CD14-positive monocyte (primary cell): ENCODE data around the gene DPM1. TPM values are rescaled to one million over a fixed set of nuclear protein-coding genes. Genes with fewer than 3 reads are reported as not detected.
A peak's percentile ranks its signal among the peaks of the same experiment; 100 is the strongest.

Experiments
- DNase-seq, 3 donors: peaks; one replicate each; pipeline ENCODE4 v3.0.0-alpha.2; 2011 to 2022
- H2AFZ ChIP-seq: 2 replicates; pipeline ENCODE4 v1.6.0; 2012; ENCODE audit warnings: mild to moderate bottlenecking, low read depth, low read length, inconsistent platforms; ENCODE audit not compliant: insufficient read depth, poor library complexity, severe bottlenecking
- H3K27ac ChIP-seq, 2 donors: 1 replicate in 1 of 2; 2 replicates in 1 of 2; pipeline ENCODE4 v1.5.1; 2012 to 2013; ENCODE audit warnings: low read length in 2 of 2, control low read depth in 1 of 2, inconsistent platforms in 1 of 2, low read depth in 1 of 2, mild to moderate bottlenecking in 1 of 2
- H3K27me3 ChIP-seq, 2 donors: one replicate each; pipeline versions ENCODE4 v1.6.0 to v1.6.1; 2011 to 2013; ENCODE audit warnings: low read length in 2 of 2; ENCODE audit not compliant: control insufficient read depth in 2 of 2, insufficient read depth in 2 of 2
- H3K36me3 ChIP-seq, 2 donors: replicated peaks in 1 of 2; 1 replicate in 1 of 2; 2 replicates in 1 of 2; pipeline versions ENCODE4 v1.5.1 to v1.6.1; 2012 to 2013; ENCODE audit warnings: low read length in 2 of 2, control low read depth in 1 of 2, inconsistent platforms in 1 of 2, mild to moderate bottlenecking in 1 of 2; ENCODE audit not compliant: insufficient read depth in 2 of 2, control insufficient read depth in 1 of 2
- H3K4me1 ChIP-seq, 2 donors: 1 replicate in 1 of 2; 2 replicates in 1 of 2; pipeline versions ENCODE4 v1.5.1 to v1.6.1; 2012 to 2013; ENCODE audit warnings: low read length in 2 of 2, control low read depth in 1 of 2, inconsistent platforms in 1 of 2, mild to moderate bottlenecking in 1 of 2, moderate library complexity in 1 of 2; ENCODE audit not compliant: insufficient read depth in 2 of 2, control insufficient read depth in 1 of 2
- H3K4me2 ChIP-seq: replicated peaks from 2 replicates; pipeline ENCODE3; 2012; ENCODE audit warnings: low read length, moderate library complexity, mild to moderate bottlenecking; ENCODE audit not compliant: poor library complexity, severe bottlenecking; ENCODE audit errors: extremely low read depth
- H3K4me3 ChIP-seq, 3 experiments: fragments of 200-600 bp in 1 of 3; sonication (generic) in 1 of 3; replicated peaks in 1 of 3; 1 replicate in 2 of 3; 2 replicates in 1 of 3; pipeline ENCODE4 v1.5.1; 2011 to 2013; ENCODE audit warnings: low read length in 3 of 3, mild to moderate bottlenecking in 3 of 3, control low read depth in 2 of 3, low read depth in 2 of 3, inconsistent platforms in 1 of 3, moderate library complexity in 1 of 3
- H3K79me2 ChIP-seq: 2 replicates; pipeline ENCODE4 v1.6.0; 2012; ENCODE audit warnings: mild to moderate bottlenecking, control low read depth, inconsistent platforms, low read length, moderate library complexity; ENCODE audit not compliant: insufficient read depth
- H3K9ac ChIP-seq: 2 replicates; pipeline ENCODE4 v1.6.0; 2017; ENCODE audit warnings: low read length, mild to moderate bottlenecking; ENCODE audit not compliant: insufficient read depth, poor library complexity, severe bottlenecking
- H3K9me3 ChIP-seq, 2 donors: replicated peaks in 1 of 2; 1 replicate in 1 of 2; 2 replicates in 1 of 2; pipeline versions ENCODE4 v1.5.1 to v1.6.1; 2012 to 2013; ENCODE audit warnings: low read length in 2 of 2, control low read depth in 1 of 2; ENCODE audit not compliant: control insufficient read depth in 1 of 2, insufficient read depth in 1 of 2
- H4K20me1 ChIP-seq: 2 replicates; pipeline ENCODE4 v1.6.0; 2012; ENCODE audit warnings: mild to moderate bottlenecking, low read length, control low read depth, moderate library complexity; ENCODE audit not compliant: insufficient read depth
- H3K27ac Mint-ChIP-seq, 7 donors: one replicate each; pipeline ENCODE4 v1.8.0; 2020; ENCODE audit warnings: mild to moderate bottlenecking in 7 of 7, mixed read lengths in 7 of 7, moderate library complexity in 6 of 7, inconsistent platforms in 2 of 7
- H3K27me3 Mint-ChIP-seq, 3 donors: one replicate each; pipeline ENCODE4 v1.8.0; 2021 to 2022; ENCODE audit warnings: low read depth in 3 of 3, mild to moderate bottlenecking in 3 of 3, mixed read lengths in 3 of 3, moderate library complexity in 3 of 3, inconsistent platforms in 1 of 3
- H3K36me3 Mint-ChIP-seq, 2 donors: one replicate each; pipeline ENCODE4 v1.8.0; 2020; ENCODE audit warnings: mixed read lengths in 2 of 2, inconsistent platforms in 1 of 2, mild to moderate bottlenecking in 1 of 2
- H3K4me1 Mint-ChIP-seq: one replicate; pipeline ENCODE4 v1.8.0; 2020; ENCODE audit warnings: mild to moderate bottlenecking, mixed read lengths
- H3K4me3 Mint-ChIP-seq, 2 donors: one replicate each; pipeline ENCODE4 v1.8.0; 2020; ENCODE audit warnings: mild to moderate bottlenecking in 2 of 2, mixed read lengths in 2 of 2, moderate library complexity in 1 of 2
- H3K9me3 Mint-ChIP-seq, 7 donors: one replicate each; pipeline ENCODE4 v1.8.0; 2020 to 2022; ENCODE audit warnings: mixed read lengths in 7 of 7, mild to moderate bottlenecking in 6 of 7, moderate library complexity in 6 of 7, inconsistent platforms in 2 of 7
- CTCF ChIP-seq: fragments of 200-600 bp; IDR thresholded peaks from one replicate; pipeline ENCODE4 v1.8.0; 2022; ENCODE audit warnings: antibody characterized with exemption, mild to moderate bottlenecking
- WGBS: methylation state at CpG from one replicate; pipeline ENCODE4 v1.1.5; 2013; ENCODE audit warnings: missing lambda C conversion rate; ENCODE audit not compliant: insufficient coverage; 5-methylcytosine and 5-hydroxymethylcytosine counted together
- intact Hi-C, 2 donors: fragments of 100-400 bp; cut with micrococcal nuclease; formaldehyde crosslinking; loops; one replicate each; pipeline versions ENCODE4 v1.15.0 to v1.15.1; 2023
- polyA plus RNA-seq, 3 donors: library from polyadenylated mRNA; depleted of rRNA in 1 of 3; unstranded in 2 of 3; stranded (reverse) in 1 of 3; fragments of 300-500 nt in 2 of 3; fragments of >200 nt in 1 of 3; fragmentation: Illumina TruSeq in 2 of 3; gene quantifications; 1 replicate in 2 of 3; 2 replicates in 1 of 3; pipeline ENCODE4 v1.2.3, GENCODE V29; 2012 to 2021

DPM1 gene
- polyA plus RNA-seq, 3 donors, result 19.1 to 55.1 (median 50.9) TPM

- peaks cover 100% of the 10 kb centered on the region for H4K20me1 ChIP-seq
- Mint-ChIP-seq H3K27me3 (no peaks in the 10 kb centered on the region), H3K36me3 (peaks cover 14 to 30% of the 10 kb centered on the region in 2 donors), H3K27ac (peak overlapping the region in 2 of 7 donors; percentile 0 to 18), H3K4me1 (peaks cover 41% of the 10 kb centered on the region), H3K9me3 (no peaks in the 10 kb centered on the region), H3K4me3 (no peak overlapping the region)
- peaks cover 8 to 10% of the 10 kb centered on the region in 2 donors for H3K36me3 ChIP-seq
- H3K9ac ChIP-seq, result no peak overlapping the region
- peaks cover 0 to 4% of the 10 kb centered on the region in 2 donors for H3K4me1 ChIP-seq
- H3K4me2 ChIP-seq, result no peak overlapping the region
- no peaks in the 10 kb centered on the region for H3K9me3 ChIP-seq
- no peak overlapping the region for H2AFZ ChIP-seq
- no peak overlapping the region for H3K4me3 ChIP-seq
- intact Hi-C loops, result no loop called here
- peak overlapping the region in 1 of 2 donors; percentile 37 for H3K27ac ChIP-seq
- no peak for DNase-seq
- no peak for TF ChIP-seq CTCF
- H3K27me3 ChIP-seq, result no peaks in the 10 kb centered on the region
- no CpG with 5 or more reads among the region's 3 CpGs for WGBS
- peaks cover 100% of the 10 kb centered on the region for H3K79me2 ChIP-seq
Observed at GRCh38 chr20:50918403-50918802, 39.9 kb downstream of the DPM1 start.

GRCh38 chr20:50916934-50917333, 41.4 kb downstream of the DPM1 start:
- Histone ChIP-seq H4K20me1 (peaks cover 99% of the 10 kb centered on the region), H3K4me1 (peaks cover 0 to 4% of the 10 kb centered on the region in 2 donors), H3K9me3 (no peaks in the 10 kb centered on the region), H3K4me2 (no peak overlapping the region), H3K36me3 (peaks cover 6 to 10% of the 10 kb centered on the region in 2 donors), H2AFZ (no peak overlapping the region), H3K27me3 (no peaks in the 10 kb centered on the region), H3K79me2 (peaks cover 100% of the 10 kb centered on the region), H3K9ac (no peak overlapping the region), H3K4me3 (no peak overlapping the region), H3K27ac (peak overlapping the region in 1 of 2 donors; percentile 37)
- peaks cover 15 to 25% of the 10 kb centered on the region in 2 donors for H3K36me3 Mint-ChIP-seq
- H3K27me3 Mint-ChIP-seq, result no peaks in the 10 kb centered on the region
- no peak overlapping the region for H3K4me3 Mint-ChIP-seq
- H3K4me1 Mint-ChIP-seq, result peaks cover 34% of the 10 kb centered on the region
- no peak for DNase-seq
- intact Hi-C loops, result no loop called here
- no peak for TF ChIP-seq CTCF
- no peaks in the 10 kb centered on the region for H3K9me3 Mint-ChIP-seq
- H3K27ac Mint-ChIP-seq, result peak overlapping the region in 5 of 7 donors; percentile 5 to 83 (median 60)
- 93% methylated on average over 3 of the region's 3 CpGs for WGBS
